Erythroblast (primary cell): ENCODE measurements around the gene ACLY.

Experiments
- GATA1 ChIP-seq: IDR thresholded peaks from 2 replicates; pipeline ENCODE4 v1.6.1; 2011; ENCODE audit warnings: low read depth, mild to moderate bottlenecking, control low read depth, low read length, moderate library complexity
- POLR2A ChIP-seq: IDR thresholded peaks from 2 replicates; pipeline ENCODE4 v1.6.1; 2011; ENCODE audit warnings: mild to moderate bottlenecking, low read length

- TF ChIP-seq POLR2A, result no peak
- no peak for TF ChIP-seq GATA1
These were observed 55.5 kb downstream of the ACLY start for GRCh38 chr17:41863074-41863848.
